DND-41 (cell line): Measurements from ENCODE around the gene LRRC74B.
"Not testable (repeated sequence)": the region's sequence is repeated elsewhere in the genome, so short reads cannot be mapped to it uniquely, and the experiment has no call there.

Experiments used
- ATAC-seq: fragments of 200-7000 bp; cut with Tn5 transposase; 3 replicates; pipeline ENCODE4 v1.9.1; 2021; ENCODE audit warnings: low read depth; ENCODE audit not compliant: insufficient read depth
- DNase-seq: peaks from one replicate; pipeline ENCODE4 v3.0.0-alpha.2; 2020
- H2AFZ ChIP-seq: 2 replicates; pipeline ENCODE4 v1.6.0; 2012; ENCODE audit warnings: low read depth, low read length
- H3K27ac ChIP-seq: 2 replicates; pipeline ENCODE4 v1.5.1; 2012; ENCODE audit warnings: low read length, inconsistent platforms
- H3K27me3 ChIP-seq: fragments of 200-600 bp; sonication (generic); 2 replicates; pipeline ENCODE4 v1.6.0; 2012; ENCODE audit warnings: low read length, mild to moderate bottlenecking, inconsistent platforms; ENCODE audit not compliant: insufficient read depth, poor library complexity
- H3K36me3 ChIP-seq: 2 replicates; pipeline ENCODE4 v1.5.1; 2012; ENCODE audit warnings: low read length, inconsistent platforms; ENCODE audit not compliant: insufficient read depth
- H3K4me1 ChIP-seq: 2 replicates; pipeline ENCODE4 v1.5.1; 2012; ENCODE audit warnings: mild to moderate bottlenecking, low read length; ENCODE audit not compliant: insufficient read depth
- H3K4me2 ChIP-seq: 2 replicates; pipeline ENCODE4 v1.6.0; 2012; ENCODE audit warnings: mild to moderate bottlenecking, moderate library complexity, low read length, inconsistent platforms; ENCODE audit not compliant: insufficient read depth
- H3K4me3 ChIP-seq, 2 experiments: fragments of 200-600 bp in 1 of 2; shearing (Covaris generic) in 1 of 2; 2 replicates each; pipeline ENCODE4 v1.5.1; 2012 to 2016; ENCODE audit warnings: inconsistent platforms in 2 of 2, low read length in 2 of 2, mild to moderate bottlenecking in 2 of 2, low read depth in 1 of 2, moderate library complexity in 1 of 2
- H3K79me2 ChIP-seq: 2 replicates; pipeline ENCODE4 v1.6.0; 2012; ENCODE audit warnings: low read length, inconsistent platforms; ENCODE audit not compliant: insufficient read depth
- H3K9ac ChIP-seq: 2 replicates; pipeline ENCODE4 v1.6.0; 2012; ENCODE audit warnings: low read depth, mild to moderate bottlenecking, inconsistent platforms, low read length, moderate library complexity
- H3K9me3 ChIP-seq: 2 replicates; pipeline ENCODE4 v1.5.1; 2012; ENCODE audit warnings: low read length, moderate library complexity, mild to moderate bottlenecking, inconsistent platforms; ENCODE audit not compliant: insufficient read depth, severe bottlenecking
- H4K20me1 ChIP-seq: 2 replicates; pipeline ENCODE4 v1.6.0; 2012; ENCODE audit warnings: low read length; ENCODE audit not compliant: insufficient read depth
- CTCF ChIP-seq: IDR thresholded peaks from 2 replicates; pipeline ENCODE4 v1.5.1; 2012; ENCODE audit warnings: borderline replicate concordance, low read length, moderate library complexity, mild to moderate bottlenecking; ENCODE audit not compliant: poor library complexity, severe bottlenecking; ENCODE audit errors: extremely low read depth
- EZH2 ChIP-seq: IDR thresholded peaks from 3 replicates; pipeline ENCODE4 v1.6.1; 2012; ENCODE audit warnings: borderline replicate concordance, low read depth, mild to moderate bottlenecking, moderate library complexity, low read length, inconsistent platforms; ENCODE audit not compliant: severe bottlenecking

LRRC74B gene

DNA sequence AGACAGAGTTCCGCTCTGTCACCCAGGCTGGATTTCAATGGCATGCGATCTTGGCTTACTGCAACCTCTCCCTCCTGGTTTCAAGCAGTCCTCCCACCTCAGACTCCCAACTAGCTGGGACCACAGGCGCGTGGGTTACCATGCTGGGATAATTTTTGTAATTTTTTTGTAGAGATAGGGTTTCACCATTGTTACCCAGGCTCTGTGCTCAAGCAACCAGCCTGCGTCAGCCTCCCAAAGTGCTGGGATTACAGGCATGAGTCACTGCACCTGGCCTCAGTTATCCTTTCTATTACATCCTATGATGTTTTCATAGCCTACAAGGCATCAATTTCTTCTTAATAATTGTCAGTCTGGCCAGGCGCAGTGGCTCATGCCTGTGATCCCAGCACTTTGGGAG lies 36.5 kb downstream of the LRRC74B start:
- no peaks in the 10 kb centered on the region for H3K27me3 ChIP-seq
- H3K4me1 ChIP-seq, result no peaks in the 10 kb centered on the region
- DNase-seq, result no peak
- H3K27ac ChIP-seq, result no peak overlapping the region
- no peak overlapping the region for H2AFZ ChIP-seq
- no peak for ATAC-seq
- no peaks in the 10 kb centered on the region for H3K9me3 ChIP-seq
- H3K36me3 ChIP-seq, result no peaks in the 10 kb centered on the region
- no peak overlapping the region for H3K4me2 ChIP-seq
- no peaks in the 10 kb centered on the region for H3K79me2 ChIP-seq
- no peaks in the 10 kb centered on the region for H4K20me1 ChIP-seq
- no peak for TF ChIP-seq CTCF
- no peak for TF ChIP-seq EZH2
- no peak overlapping the region for H3K9ac ChIP-seq
- no peak overlapping the region for H3K4me3 ChIP-seq

- Histone ChIP-seq H4K20me1 (no peaks in the 10 kb centered on the region), H3K36me3 (no peaks in the 10 kb centered on the region), H3K4me1 (no peaks in the 10 kb centered on the region), H2AFZ (no peak overlapping the region), H3K4me3 (no peak overlapping the region), H3K9me3 (no peaks in the 10 kb centered on the region), H3K4me2 (no peak overlapping the region), H3K27me3 (no peaks in the 10 kb centered on the region), H3K27ac (no peak overlapping the region), H3K9ac (no peak overlapping the region), H3K79me2 (no peaks in the 10 kb centered on the region)
- TF ChIP-seq EZH2 (no peak), CTCF (no peak)
- ATAC-seq (no peak), DNase-seq (no peak)
These were observed 41.4 kb downstream of the LRRC74B start for GRCh38 chr22:21087119-21087518.

- not testable (repeated sequence) for H3K4me2 ChIP-seq, H3K9ac ChIP-seq, H3K9me3 ChIP-seq, ATAC-seq, H3K4me1 ChIP-seq, H4K20me1 ChIP-seq, H3K27me3 ChIP-seq, DNase-seq, H2AFZ ChIP-seq, H3K4me3 ChIP-seq, H3K79me2 ChIP-seq, H3K27ac ChIP-seq, H3K36me3 ChIP-seq
These were observed 42.2 kb downstream of the LRRC74B start for GRCh38 chr22:21087926-21088325.

GRCh38 chr22:21091220-21091619 lies 45.5 kb downstream of the LRRC74B start:
- not testable (repeated sequence) for DNase-seq, H3K27ac ChIP-seq, H3K36me3 ChIP-seq, H3K9me3 ChIP-seq, H2AFZ ChIP-seq, H3K9ac ChIP-seq, ATAC-seq, H3K79me2 ChIP-seq, H3K27me3 ChIP-seq, H3K4me3 ChIP-seq, H3K4me1 ChIP-seq, H3K4me2 ChIP-seq, H4K20me1 ChIP-seq
